NCI-H69 (cell line): ENCODE results near the gene VKORC1L1.
"Not testable (repeated sequence)": the region's sequence is repeated elsewhere in the genome, so short reads cannot be mapped to it uniquely, and the experiment has no call there.

Experiments used
- DNase-seq: peaks from one replicate; lab custom pipeline; 2025; lab: John Stamatoyannopoulos, UW

Gene VKORC1L1

DNA sequence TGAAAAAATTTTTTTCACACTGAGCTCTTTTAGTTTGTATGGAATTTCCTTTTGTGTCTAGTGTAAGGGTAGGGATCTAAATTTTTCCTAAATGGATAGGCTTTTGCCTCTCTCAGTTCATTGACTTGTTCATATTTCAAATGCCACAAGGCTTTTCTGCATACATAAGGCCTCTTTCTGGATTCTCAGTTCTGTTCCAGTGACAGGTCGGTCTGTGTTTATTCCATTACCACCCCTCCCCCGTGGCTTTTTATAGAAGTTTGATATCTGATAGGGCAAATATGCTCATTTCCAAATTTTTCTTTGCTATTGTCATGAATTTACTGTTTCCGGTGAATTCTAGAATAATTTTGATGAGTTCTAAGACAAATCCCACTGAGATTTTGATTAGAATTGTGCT lies 12.7 kb downstream of the VKORC1L1 start:
- DNase-seq: not testable (repeated sequence)

GRCh38 chr7:65888434-65889156 lies 15.7 kb downstream of the VKORC1L1 start:
- not testable (repeated sequence) for DNase-seq

DNA sequence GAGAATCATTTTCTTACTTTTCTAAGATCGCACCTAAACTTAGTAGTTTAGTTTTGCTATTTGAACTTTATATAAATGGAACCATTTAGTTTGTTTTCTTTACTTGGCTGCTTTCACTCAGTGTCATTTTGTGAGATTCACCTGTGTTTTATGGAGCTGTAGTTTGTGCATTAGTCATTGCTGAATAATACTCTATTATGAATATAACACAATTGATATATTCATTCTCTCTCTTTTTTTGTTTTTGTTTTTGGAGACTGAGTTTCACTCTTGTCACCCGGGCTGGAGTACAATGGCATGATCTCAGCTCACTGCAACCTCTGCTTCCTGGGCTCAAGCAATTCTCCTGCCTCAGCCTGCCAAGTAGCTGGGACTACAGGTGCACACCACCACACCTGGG lies 16.8 kb downstream of the VKORC1L1 start:
- DNase-seq: not testable (repeated sequence)

DNA sequence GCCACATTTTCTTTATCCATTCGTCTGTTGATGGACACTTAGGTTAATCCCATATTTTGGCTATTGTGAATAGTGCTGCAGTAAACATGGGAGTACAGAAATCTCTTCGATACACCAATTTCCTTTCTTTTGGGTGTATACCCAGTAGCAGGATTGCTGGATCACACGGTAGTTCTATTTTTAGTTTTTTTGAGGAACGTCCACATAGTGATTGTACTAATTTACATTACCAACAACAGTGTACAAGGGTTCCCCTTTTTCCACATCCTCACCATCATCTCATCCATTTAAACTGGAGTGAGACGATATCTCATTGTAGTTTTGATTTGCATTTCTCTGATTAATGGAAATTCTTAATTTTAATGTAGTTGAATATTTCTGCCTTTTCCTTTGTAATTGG lies 19.3 kb downstream of the VKORC1L1 start:
- DNase-seq: no peak

GRCh38 chr7:65892835-65893234 lies 20.0 kb downstream of the VKORC1L1 start:
- no peak for DNase-seq

GRCh38 chr7:65896279-65896870 lies 23.5 kb downstream of the VKORC1L1 start:
- DNase-seq: no peak

- DNase-seq: not testable (repeated sequence)
These were observed 24.4 kb downstream of the VKORC1L1 start for GRCh38 chr7:65897289-65897688.

- not testable (repeated sequence) for DNase-seq
These were observed 26.0 kb downstream of the VKORC1L1 start for GRCh38 chr7:65898677-65899447.

GRCh38 chr7:65902306-65902705 lies 29.4 kb downstream of the VKORC1L1 start:
- DNase-seq: no peak

- peak; percentile 8 for DNase-seq
These were observed 34.8 kb downstream of the VKORC1L1 start for GRCh38 chr7:65907501-65908198.

DNA sequence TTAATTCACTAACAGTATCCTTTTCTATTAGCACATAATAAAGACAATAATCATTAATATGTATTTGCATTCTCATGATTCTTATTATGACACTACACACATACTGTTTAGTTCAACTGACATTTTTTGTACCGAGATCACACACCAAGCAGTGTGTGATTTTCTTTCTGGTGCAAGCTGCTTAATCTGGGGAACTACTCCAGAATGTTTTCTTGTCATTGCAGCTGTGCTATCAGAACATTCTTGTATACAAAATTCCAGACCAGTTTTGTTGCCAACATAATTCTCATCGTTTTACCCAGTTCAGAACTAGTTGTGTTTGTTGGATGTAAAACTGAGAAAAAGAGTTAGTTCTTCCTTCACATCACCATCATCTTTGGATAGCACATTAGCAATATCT lies 37.4 kb downstream of the VKORC1L1 start:
- no peak for DNase-seq

- DNase-seq: no peak
These were observed 39.4 kb downstream of the VKORC1L1 start for GRCh38 chr7:65912237-65912636.

- DNase-seq: no peak
These were observed 43.2 kb downstream of the VKORC1L1 start for GRCh38 chr7:65915921-65916657.

DNA sequence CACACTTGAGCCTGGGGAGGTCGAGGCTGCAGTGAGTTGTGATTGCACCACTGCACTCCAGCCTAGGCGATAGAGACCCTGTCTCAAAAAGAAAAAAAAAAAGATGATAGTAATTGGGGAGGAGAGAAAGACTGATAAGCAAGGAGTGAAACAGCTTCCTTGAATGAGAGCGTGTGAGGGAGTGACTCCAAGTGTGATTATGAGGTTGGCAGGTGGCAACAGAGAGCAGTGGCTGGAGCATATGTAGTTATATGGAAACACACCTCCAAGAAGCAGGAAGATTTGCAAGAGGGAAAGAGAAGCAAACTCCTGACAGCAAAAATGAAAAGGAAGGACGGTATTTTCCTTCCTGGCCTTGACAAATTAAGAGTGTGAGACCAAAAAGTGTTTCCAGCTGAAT lies 50.4 kb downstream of the VKORC1L1 start:
- DNase-seq: no peak

GRCh38 chr7:65924193-65924592 lies 51.3 kb downstream of the VKORC1L1 start:
- no peak for DNase-seq

- no peak for DNase-seq
These were observed 52.2 kb downstream of the VKORC1L1 start for GRCh38 chr7:65925040-65925439.

- no peak for DNase-seq
These were observed 53.7 kb downstream of the VKORC1L1 start for GRCh38 chr7:65926588-65926987.

DNA sequence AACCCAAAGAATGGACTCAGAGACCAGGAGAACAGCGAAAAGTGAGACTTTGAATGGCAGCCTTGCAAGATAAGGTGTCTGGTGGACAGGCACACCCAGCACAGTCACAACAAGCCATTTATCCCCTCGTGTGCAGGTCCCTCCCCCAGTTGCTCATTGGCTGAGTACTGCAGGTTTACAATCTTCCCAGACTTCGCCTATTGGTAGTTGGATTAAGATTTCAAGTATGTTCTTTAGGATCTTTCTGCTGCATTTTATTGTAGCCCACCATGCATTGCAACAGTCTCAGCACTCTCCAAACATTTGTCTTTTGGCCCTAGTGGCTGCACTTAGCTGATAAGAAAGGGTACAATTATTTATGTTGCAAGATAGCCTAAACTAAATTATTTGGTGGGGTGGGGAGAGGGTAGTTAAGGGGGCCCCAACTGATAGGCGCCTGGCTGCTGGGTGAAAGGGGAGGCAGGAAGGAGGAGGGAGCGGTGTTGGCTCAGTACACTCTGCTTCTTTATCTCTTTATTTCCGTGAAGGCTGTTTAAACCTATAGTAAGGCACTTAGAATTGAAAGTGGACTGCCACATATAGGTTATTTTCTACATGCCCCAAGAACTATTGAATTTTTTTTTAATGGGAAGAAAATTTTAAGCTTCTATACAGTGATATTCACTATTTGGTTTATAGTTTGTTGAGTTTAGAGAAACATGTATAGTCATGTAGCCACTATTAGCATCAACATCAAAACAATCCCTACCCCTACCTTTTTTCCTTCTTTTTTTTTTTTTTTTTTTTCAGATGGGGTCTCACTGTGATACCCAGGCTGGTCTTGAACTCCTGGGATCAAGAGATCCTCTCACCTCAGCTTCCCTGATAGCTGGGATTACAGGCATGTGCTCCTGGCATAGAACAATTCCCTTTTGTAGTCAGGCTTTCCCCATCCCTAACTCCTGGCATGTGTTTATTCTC lies 54.9 kb downstream of the VKORC1L1 start:
- no peak for DNase-seq

- no peak for DNase-seq
These were observed 58.8 kb downstream of the VKORC1L1 start for GRCh38 chr7:65931685-65932084.

GRCh38 chr7:65937296-65937695 lies 64.4 kb downstream of the VKORC1L1 start:
- DNase-seq: no peak
